Activated CD4-positive, alpha-beta T cell treated with anti-CD3 and anti-CD28 coated beads for 36 hours (primary cell): ENCODE data around the gene CACNA1B. TPM values are rescaled to one million over a fixed set of nuclear protein-coding genes. Genes with fewer than 3 reads are reported as not detected.
"Not testable (repeated sequence)": the region's sequence is repeated elsewhere in the genome, so short reads cannot be mapped to it uniquely, and the experiment has no call there.

Experiments
- ATAC-seq: fragments of 200-7000 bp; cut with Tn5 transposase; one replicate; pipeline ENCODE4 v1.10.0; 2021; ENCODE audit warnings: mild to moderate bottlenecking, moderate library complexity
- CTCF ChIA-PET: fragments of 350-600 bp; sonication (Branson Sonifier 250); formaldehyde crosslinking; loops from one replicate; lab custom pipeline; 2021; ENCODE audit warnings: antibody characterized with exemption; lab: Charles Lee
- POLR2A ChIA-PET: fragments of 350-600 bp; sonication (Branson Sonifier 250); formaldehyde crosslinking; loops from one replicate; lab custom pipeline; 2021; ENCODE audit warnings: antibody characterized with exemption, inconsistent platforms; lab: Charles Lee
- DNase-seq: peaks from one replicate; pipeline ENCODE4 v3.0.0-alpha.2; 2020
- H3K27ac Mint-ChIP-seq: one replicate; pipeline ENCODE4 v1.8.0; 2021; ENCODE audit warnings: mixed read lengths
- H3K27me3 Mint-ChIP-seq: one replicate; pipeline ENCODE4 v1.8.0; 2021; ENCODE audit warnings: mixed read lengths
- H3K36me3 Mint-ChIP-seq: one replicate; pipeline ENCODE4 v1.8.0; 2021; ENCODE audit warnings: low read depth, mixed read lengths
- H3K4me1 Mint-ChIP-seq: one replicate; pipeline ENCODE4 v1.8.0; 2021; ENCODE audit warnings: mixed read lengths
- H3K4me3 Mint-ChIP-seq: one replicate; pipeline ENCODE4 v1.8.0; 2021; ENCODE audit warnings: mild to moderate bottlenecking, moderate library complexity, mixed read lengths
- H3K9me3 Mint-ChIP-seq: one replicate; pipeline ENCODE4 v1.8.0; 2021; ENCODE audit warnings: low read depth, mixed read lengths
- intact Hi-C, 2 experiments: fragments of 100-400 bp; cut with DNase I in 1 of 2; cut with micrococcal nuclease in 1 of 2; formaldehyde crosslinking; loops; one replicate each; pipeline versions ENCODE4 v1.14.2 to v1.15.1; 2022 to 2024; cut with DNase I, micrococcal nuclease
- total RNA-seq, 2 experiments: library from RNA; stranded (reverse); gene quantifications; one replicate each; pipeline ENCODE4 v1.2.3, GENCODE V29; 2021

Gene CACNA1B
- total RNA-seq, 2 experiments from 2014 or later, result 0.05 to 0.07 TPM

DNA sequence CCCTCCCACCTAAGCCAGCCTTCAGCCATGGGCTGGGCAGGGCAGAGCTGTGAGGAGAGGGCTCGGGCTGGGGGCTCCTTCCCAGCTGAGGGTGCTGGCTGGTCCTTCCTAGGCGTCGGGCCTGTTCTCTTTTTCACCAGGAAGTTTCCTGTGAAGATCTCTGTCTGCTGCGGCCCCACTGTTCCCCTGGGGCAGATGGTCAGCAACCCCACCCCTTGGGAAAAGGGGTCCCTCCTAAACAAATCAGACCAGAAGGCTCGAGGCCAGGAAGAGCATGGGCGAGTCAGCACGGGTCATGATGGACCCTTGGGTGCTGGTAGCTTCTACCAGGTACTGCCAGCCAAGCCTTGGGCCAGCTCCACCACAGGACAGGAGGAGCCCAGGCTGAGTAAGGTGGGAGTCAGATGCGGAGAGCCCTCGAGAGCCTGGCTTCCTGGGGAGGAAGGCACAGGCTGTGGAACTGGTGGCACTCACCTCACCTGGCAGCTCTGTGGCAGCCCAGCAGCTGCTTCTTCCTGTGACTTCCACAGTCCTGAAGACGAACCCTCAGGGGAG, 3.5 kb downstream of the CACNA1B start:
- CTCF ChIA-PET, result interaction anchor here (1.5 kb wide), 1 partner anchor 208 kb away, joined by 4 read pairs; no protein-coding TSS in a partner anchor

GRCh38 chr9:137881591-137882505, 4.3 kb downstream of the CACNA1B start:
- intact Hi-C loops, result no loop called here
- peaks cover 10% of the 10 kb centered on the region for H3K27me3 Mint-ChIP-seq
- CTCF ChIA-PET, result interaction anchor here (1.5 kb wide), 1 partner anchor 209 kb away, joined by 4 read pairs; no protein-coding TSS in a partner anchor
- H3K36me3 Mint-ChIP-seq, result no peaks in the 10 kb centered on the region
- no peaks in the 10 kb centered on the region for H3K9me3 Mint-ChIP-seq
- no peak overlapping the region for H3K27ac Mint-ChIP-seq
- DNase-seq, result no peak
- no peak for ATAC-seq
- POLR2A ChIA-PET, result no interaction called here
- no peak overlapping the region for H3K4me3 Mint-ChIP-seq
- no peaks in the 10 kb centered on the region for H3K4me1 Mint-ChIP-seq

More for the DNA sequence above, 3.5 kb downstream of the CACNA1B start:
- Mint-ChIP-seq H3K4me3 (no peak overlapping the region), H3K27ac (no peak overlapping the region), H3K36me3 (no peaks in the 10 kb centered on the region), H3K27me3 (peaks cover 13% of the 10 kb centered on the region), H3K4me1 (no peaks in the 10 kb centered on the region), H3K9me3 (no peaks in the 10 kb centered on the region)
- intact Hi-C loops, result no loop called here
- POLR2A ChIA-PET, result no interaction called here
- ATAC-seq, result no peak
- DNase-seq, result no peak

- H3K4me3 Mint-ChIP-seq, result no peak overlapping the region
- H3K36me3 Mint-ChIP-seq, result no peaks in the 10 kb centered on the region
- intact Hi-C loops, result no loop called here
- no peaks in the 10 kb centered on the region for H3K4me1 Mint-ChIP-seq
- H3K27me3 Mint-ChIP-seq, result peaks cover 10% of the 10 kb centered on the region
- POLR2A ChIA-PET, result no interaction called here
- ATAC-seq, result no peak
- H3K9me3 Mint-ChIP-seq, result no peaks in the 10 kb centered on the region
- DNase-seq, result no peak
- CTCF ChIA-PET, result no interaction called here
- no peak overlapping the region for H3K27ac Mint-ChIP-seq
Measured at GRCh38 chr9:137882506-137882821, 4.9 kb downstream of the CACNA1B start.

DNA sequence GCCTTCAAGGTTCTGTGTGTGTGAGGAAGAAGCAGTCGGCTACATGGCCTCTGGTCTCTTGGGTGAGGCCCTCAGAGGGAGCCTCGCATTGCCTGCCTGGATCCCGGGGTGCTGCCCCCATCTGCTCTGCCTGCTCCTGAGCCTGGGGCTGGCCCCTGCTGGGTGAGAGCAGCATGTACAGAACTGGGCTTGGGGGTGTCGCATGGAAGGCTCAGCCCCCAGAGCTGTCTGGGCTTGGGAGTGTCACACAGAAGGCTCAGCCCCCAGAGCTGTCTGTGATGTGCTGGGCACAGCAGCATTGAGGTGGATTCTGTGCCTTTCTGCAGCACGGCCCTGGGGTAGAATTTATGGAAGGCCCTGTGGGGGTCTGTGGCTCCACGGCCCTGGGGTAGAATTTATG, 6.4 kb downstream of the CACNA1B start:
- intact Hi-C loops, H3K36me3 Mint-ChIP-seq, H3K4me3 Mint-ChIP-seq, H3K27me3 Mint-ChIP-seq, POLR2A ChIA-PET, H3K27ac Mint-ChIP-seq, CTCF ChIA-PET, ATAC-seq, H3K9me3 Mint-ChIP-seq, DNase-seq, H3K4me1 Mint-ChIP-seq: not testable (repeated sequence)

DNA sequence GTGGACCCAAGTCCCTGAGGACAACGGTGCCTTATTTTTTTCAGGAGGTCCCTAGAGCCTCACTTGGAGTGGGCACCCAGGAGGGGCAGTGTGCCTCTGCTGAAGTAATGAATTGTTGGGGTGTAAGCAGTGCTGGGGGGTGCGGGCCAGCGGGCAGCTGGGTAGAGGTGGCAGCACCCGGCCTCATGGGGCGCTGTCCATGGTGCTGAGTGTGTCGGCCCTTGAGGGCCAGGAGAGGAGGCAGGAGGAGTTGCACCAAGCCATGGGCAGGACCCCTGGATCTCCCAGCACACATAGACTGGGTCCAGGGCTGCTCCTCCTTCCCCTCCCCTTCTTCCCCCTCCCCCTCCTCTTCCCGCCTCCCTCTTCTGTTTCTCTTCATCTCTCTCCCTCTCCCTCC, 7.0 kb downstream of the CACNA1B start:
- DNase-seq, result peak; percentile 55
- intact Hi-C loops, H3K27me3 Mint-ChIP-seq, H3K4me1 Mint-ChIP-seq, POLR2A ChIA-PET, H3K27ac Mint-ChIP-seq, H3K9me3 Mint-ChIP-seq, ATAC-seq, H3K4me3 Mint-ChIP-seq, H3K36me3 Mint-ChIP-seq, CTCF ChIA-PET: not testable (repeated sequence)

GRCh38 chr9:137885121-137885520, 7.5 kb downstream of the CACNA1B start:
- POLR2A ChIA-PET, H3K27ac Mint-ChIP-seq, H3K36me3 Mint-ChIP-seq, ATAC-seq, CTCF ChIA-PET, H3K9me3 Mint-ChIP-seq, DNase-seq, H3K4me1 Mint-ChIP-seq, intact Hi-C loops, H3K27me3 Mint-ChIP-seq, H3K4me3 Mint-ChIP-seq: not testable (repeated sequence)

DNA sequence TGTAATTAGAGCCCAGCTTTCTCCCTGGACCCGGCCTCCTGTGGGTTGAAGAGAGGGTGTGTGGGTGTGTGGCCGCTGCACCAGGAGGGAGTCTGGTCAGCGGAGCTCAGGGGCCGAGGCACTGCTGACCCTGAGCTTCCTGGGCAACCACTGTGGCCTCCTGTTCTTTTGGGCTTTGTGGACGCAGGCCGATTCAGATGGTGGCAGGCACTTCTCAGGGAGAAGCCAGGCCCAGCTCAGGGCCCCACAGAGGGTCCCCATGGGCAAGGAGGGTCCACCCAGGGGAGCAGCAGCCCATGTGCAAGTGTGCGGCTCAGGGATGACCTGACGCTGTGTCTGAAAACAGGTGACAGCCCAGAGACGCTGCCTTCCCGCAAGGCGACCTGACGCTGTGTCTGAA, 11.0 kb downstream of the CACNA1B start:
- H3K36me3 Mint-ChIP-seq, H3K27ac Mint-ChIP-seq, H3K4me1 Mint-ChIP-seq, ATAC-seq, H3K9me3 Mint-ChIP-seq, CTCF ChIA-PET, H3K27me3 Mint-ChIP-seq, POLR2A ChIA-PET, intact Hi-C loops, DNase-seq, H3K4me3 Mint-ChIP-seq: not testable (repeated sequence)

DNA sequence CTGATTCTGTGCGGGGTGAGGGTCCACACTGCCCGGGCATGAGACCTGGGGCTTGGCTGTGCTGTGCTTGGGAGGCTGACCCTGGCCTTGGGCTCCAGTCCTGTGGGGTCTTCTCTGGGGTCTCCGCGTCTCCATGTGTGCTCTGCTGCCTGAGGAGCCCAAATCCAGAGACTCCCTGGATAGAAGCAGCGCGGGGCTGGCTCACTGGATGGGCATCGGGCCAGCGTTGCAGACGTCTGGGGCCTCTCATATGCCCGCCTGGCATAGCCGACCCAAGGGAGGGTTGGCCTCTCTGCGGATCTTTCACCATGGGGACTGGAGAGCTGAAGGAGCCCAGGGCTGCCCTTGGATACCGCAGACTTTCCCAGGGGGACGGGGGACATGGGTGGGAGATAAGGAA, 12.4 kb downstream of the CACNA1B start:
- intact Hi-C loops, result not testable (repeated sequence)

DNA sequence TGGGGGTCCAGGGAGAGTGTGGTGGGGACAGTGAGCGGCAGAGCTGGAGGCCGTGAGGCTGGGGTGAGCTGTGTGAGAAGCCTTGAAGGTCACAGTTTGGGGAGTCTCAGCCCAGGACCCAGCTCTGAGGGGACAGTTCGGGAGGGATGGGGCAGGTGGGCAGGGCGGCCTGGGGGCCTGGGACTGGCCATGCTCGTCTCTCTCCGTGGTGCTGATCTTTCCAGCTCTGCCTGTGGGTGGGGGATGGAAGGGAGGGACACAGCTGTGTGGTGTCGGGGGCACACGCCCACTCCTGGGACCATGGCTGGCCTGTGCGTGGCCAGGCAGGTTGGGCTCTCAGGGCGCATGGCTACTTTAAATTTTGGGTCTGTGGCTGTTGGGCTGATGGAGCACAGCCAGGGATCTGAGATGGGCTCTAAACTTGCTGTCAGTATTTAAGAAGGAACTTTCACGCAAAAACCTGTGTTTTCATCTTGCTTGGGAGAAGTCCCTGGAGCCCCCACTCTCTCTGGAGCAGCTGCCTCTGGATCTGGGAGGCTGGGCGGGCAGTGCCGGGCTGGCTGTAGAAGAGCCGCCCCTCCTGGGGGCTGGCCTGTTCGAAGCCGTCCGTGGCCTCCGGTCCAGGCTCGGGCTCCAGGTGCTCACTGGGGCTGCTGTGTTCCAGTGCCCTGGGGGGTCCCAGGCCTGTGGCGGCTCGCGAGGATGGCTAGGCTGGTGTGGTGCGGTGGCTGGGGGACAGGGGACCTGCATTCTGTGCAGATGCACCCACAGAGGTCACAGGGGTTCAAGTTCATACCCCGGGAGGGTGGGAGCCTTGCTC, 13.4 kb downstream of the CACNA1B start:
- H3K4me1 Mint-ChIP-seq, ATAC-seq, CTCF ChIA-PET, intact Hi-C loops, POLR2A ChIA-PET, H3K36me3 Mint-ChIP-seq, H3K9me3 Mint-ChIP-seq, DNase-seq, H3K27me3 Mint-ChIP-seq, H3K27ac Mint-ChIP-seq, H3K4me3 Mint-ChIP-seq: not testable (repeated sequence)

More for the DNA sequence above, 12.4 kb downstream of the CACNA1B start:
- ATAC-seq, H3K27me3 Mint-ChIP-seq, H3K27ac Mint-ChIP-seq, H3K9me3 Mint-ChIP-seq, DNase-seq, H3K36me3 Mint-ChIP-seq, H3K4me3 Mint-ChIP-seq, CTCF ChIA-PET, H3K4me1 Mint-ChIP-seq, POLR2A ChIA-PET: not testable (repeated sequence)

- H3K27me3 Mint-ChIP-seq, result no peaks in the 10 kb centered on the region
- DNase-seq (no peak), ATAC-seq (no peak)
- no peaks in the 10 kb centered on the region for H3K9me3 Mint-ChIP-seq
- H3K27ac Mint-ChIP-seq, result no peak overlapping the region
- no peak overlapping the region for H3K4me3 Mint-ChIP-seq
- ChIA-PET CTCF (no interaction called here), POLR2A (no interaction called here)
- intact Hi-C loops, result no loop called here
- H3K36me3 Mint-ChIP-seq, result no peaks in the 10 kb centered on the region
- H3K4me1 Mint-ChIP-seq, result no peaks in the 10 kb centered on the region
Measured at GRCh38 chr9:137891588-137892423, 14.2 kb downstream of the CACNA1B start.
